NCI-H1417 (cell line): ENCODE data around the gene CRMP1.
"Not testable (repeated sequence)": the region's sequence is repeated elsewhere in the genome, so short reads cannot be mapped to it uniquely, and the experiment has no call there.

Source experiments
- DNase-seq, 3 experiments: peaks; one replicate each; lab custom pipeline; 2025; lab: John Stamatoyannopoulos, UW

The CRMP1 gene

DNA sequence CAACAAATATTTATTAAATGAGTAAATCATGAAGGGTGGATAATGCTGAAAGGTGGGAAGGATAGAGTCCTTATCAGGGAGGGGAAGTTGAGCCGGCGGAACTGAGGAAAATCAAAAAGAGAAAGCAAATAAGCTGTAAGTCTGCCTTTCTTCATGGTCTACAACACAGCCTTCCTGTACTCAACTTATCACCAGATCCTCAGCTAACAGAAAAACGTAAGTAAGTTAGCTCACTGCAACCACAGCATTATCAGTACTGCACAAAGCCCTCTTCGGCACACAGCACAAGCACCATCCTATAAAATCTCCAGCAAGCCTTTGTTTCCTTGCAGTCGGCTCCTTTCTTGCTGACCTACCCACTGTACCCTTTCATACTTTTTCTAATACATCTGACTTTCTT lies 70.3 kb downstream of the CRMP1 start:
- DNase-seq, result no peak

DNA sequence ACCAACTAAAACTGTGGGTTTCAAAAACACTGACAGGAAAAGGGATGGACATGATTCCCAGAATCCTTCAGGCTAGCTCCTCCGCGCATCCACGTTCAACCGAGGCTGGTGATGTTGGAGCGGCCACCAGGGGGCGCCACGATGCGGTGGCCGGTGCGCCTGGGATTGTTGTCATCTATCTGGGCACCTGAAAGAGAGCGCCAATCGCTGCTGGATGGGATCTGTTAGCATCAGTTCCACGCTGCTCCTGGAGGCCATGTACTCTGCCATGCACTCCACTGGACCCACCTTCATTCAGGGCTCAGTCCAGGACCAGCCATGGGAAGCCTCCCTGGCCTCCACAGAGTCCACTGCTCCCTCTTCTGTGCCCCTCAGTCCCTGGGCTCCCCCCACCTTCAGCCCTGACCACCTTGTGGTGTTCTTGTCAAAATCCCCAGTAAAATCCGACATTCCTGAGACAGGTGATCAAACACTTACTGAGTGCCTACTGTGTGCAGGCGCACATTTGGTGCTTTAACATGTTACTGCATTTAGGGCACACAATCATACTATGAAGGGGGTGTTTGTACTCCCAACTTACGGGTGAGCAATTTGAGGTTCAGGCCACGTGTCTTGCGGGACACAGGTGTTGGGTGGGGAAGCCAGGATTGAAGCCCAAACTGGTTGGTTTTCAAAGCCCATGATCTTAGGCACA lies 71.1 kb downstream of the CRMP1 start:
- DNase-seq, result peak in 1 of 3 experiments; percentile 24

DNA sequence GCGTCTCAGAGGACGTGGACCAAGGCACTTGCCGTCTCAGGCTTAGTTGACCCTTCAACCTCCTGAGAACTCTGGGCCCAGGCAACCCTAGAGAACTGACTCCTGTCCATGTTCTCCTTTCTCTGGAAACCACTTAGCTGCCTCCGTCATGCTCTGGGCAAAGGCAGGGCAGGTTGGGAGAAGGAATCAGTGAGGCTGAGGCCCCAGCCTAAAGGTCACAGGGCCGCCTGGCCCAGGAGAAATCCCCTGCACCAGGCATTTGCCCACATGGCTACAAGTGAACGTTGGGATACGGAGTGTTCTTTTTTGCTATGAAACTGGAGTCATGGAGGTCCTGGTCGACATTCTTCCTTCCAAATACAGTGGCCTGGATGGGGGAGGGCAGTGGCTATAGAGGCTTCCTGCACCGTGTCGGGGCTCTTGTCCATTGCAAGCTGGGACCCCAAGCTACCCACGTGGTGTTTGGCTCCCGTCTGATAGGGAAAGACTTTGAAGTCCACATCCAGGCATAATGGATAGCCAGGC lies 76.0 kb downstream of the CRMP1 start:
- no peak for DNase-seq

DNA sequence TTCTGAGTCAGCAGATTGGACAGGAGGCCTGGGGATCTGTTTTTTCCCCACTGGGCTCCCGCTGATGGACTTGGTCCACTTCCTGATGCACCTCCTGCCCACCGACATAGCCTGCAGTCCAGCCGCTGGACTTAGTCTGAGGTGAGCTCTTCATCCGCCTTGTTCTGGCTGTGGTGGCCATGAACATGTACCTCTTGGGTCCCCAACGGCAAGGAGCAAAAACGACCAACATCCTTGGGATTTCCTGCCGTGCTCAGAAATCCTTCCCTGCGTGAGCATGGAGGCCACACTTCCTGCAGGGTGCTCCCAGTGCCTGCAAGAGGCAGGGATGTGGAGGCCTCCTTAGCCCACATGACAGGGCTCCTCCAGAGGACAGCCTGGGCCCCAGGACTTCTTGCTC lies 76.8 kb downstream of the CRMP1 start:
- no peak for DNase-seq

DNA sequence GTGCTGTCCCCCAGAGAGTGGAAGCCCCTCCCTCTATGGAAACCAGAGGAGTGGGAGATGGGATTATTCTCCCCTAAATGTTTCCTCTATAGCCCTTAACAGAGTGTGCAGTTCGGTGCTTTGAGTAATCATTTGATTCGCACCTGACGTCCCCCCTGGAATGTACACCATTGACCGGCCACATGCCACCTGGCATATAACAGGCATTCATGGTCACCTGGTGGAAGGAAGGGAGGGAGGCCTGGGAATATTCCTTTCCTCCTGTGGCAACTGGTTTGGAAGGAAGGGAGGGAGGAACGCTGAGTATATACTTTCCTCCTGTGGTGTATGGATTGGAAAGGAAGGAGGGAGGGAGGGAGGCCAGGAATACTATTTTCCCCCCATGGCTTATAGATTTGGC lies 77.2 kb downstream of the CRMP1 start:
- no peak for DNase-seq

DNA sequence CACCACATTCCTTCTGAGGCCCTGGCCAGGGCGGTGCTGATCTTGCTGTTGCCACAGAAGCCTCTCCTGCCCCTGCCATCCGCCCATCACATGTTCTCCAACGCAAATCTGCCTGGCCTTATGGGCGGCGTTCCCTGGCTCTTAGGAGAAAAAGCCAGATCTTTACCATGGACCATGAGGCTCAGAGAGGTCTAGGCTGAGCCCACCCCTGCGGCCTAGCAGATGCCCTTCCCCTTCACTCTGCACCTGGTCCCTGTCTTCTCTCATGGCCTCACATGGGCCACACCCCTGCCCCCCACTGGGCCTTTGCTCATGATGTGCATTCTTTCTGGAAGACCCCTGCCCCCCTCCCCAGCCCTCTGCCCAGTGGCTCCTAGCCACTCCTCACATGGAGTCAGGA lies 78.5 kb downstream of the CRMP1 start:
- DNase-seq, result no peak

DNA sequence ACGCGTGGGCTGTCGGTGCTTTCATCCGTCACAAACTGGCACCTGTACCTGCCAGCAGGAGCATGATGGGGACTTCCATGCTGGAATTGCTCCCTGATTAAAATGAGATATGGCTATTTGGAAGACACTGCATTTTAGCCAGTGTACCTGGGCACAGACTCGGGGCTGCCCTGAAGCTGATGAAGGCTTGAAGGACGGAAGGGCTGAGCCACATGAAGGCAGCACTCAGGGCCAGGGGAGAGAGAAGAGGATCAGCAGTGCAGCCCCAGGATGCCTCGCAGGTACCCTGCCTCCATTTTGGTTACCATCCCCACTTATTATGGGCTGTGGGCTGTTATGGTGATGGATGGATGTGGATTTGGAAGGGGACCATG lies 79.0 kb downstream of the CRMP1 start:
- no peak for DNase-seq

DNA sequence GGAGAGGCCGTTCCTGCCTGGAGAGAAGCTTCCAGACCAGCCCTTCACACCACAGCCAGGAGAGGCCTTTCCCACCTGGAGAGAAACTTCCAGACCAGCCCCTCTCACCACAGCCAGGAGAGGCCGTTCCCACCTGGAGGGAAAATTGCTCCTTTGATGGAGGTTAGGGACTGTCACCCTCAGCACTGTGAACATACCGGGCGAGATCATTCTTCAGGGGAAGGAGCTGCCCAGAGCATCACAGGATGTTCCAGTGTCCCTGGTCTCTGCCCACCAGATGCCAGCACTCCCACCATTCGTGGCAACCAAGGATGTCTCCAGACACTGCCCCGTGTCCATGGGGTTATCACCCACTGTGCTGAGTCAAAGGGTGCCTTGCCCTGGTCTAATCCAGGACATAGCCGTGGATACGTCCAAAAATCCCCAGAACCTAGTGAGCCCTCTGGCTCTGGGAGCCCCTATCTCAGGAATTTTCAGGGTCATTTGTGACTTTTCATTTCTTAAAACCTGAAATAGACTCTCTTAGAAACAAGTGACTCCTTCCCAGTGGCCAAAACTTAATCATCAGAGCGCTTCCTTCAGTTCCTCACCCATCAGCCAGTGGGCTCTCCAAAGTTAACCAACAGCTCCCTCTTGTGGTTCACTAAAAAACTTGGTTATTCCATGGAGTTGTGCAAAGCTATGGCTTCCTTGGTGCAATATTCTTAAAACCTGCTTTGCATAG lies 80.2 kb downstream of the CRMP1 start:
- peak; percentile 45 to 86 (median 79) for DNase-seq

DNA sequence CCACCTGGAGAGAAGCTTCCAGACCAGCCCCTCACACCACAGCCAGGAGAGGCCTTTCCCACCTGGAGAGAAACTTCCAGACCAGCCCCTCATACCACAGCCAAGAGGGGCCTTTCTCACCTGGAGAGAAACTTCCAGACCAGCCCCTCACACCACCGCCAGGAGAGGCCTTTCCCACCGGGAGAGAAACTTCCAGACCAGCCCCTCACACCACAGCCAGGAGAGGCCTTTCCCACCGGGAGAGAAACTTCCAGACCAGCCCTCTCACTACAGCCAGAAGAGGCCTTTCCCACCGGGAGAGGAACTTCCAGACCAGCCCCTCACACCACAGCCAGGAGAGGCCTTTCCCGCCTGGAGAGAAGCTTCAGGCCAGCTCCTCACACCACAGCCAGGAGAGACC lies 80.8 kb downstream of the CRMP1 start:
- DNase-seq, result not testable (repeated sequence)

DNA sequence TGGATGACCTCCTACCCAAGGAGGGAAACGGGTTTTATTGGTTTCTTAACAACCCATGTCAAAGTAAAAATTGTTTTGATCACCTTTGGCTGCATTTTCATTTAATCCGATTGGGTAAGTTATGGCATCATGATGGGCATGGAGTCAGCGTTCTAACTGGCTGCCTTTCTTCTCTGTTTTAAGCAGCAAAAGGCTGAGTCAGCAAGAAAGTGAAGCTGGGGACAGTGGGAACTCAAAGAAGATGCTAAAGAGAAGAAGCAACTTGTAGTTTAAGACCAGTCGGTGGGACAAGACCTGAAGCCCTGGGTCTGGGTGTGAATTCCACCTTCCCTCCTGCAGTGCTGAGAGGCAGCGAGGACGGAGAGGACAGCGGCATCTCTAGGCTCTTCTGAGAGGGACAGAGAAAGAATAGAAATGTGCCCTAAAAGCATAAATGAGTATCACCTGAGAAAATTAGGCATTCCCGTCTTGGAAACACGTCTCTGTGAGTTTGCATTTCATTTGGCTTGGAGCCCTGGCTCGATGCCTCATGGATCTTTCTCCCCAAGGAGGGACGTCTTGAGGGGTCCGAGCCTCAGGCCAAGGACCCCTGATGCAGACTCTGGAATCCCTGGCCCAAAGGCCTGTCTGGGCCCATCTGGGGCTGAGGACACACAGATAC lies 82.0 kb downstream of the CRMP1 start:
- no peak for DNase-seq

DNA sequence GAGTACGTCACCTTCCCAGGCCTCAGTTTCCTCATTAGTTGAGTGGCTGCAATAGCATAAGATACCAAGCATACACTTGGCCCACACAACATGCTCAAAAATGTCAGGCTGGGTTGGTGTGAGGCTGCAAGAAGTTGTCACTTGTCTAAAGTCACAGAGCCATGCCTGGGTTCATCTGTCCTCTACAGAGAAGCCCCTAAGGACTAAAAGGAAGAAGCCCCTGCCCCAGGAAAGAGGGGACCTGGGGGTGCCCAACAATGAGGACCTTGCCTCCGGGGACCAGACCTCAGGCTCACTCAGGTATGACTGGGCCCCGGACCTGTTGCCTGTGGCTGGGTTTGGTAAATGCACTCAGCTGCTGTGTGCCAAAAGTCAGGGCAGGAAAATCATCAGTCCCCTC lies 82.7 kb downstream of the CRMP1 start:
- DNase-seq, result no peak

DNA sequence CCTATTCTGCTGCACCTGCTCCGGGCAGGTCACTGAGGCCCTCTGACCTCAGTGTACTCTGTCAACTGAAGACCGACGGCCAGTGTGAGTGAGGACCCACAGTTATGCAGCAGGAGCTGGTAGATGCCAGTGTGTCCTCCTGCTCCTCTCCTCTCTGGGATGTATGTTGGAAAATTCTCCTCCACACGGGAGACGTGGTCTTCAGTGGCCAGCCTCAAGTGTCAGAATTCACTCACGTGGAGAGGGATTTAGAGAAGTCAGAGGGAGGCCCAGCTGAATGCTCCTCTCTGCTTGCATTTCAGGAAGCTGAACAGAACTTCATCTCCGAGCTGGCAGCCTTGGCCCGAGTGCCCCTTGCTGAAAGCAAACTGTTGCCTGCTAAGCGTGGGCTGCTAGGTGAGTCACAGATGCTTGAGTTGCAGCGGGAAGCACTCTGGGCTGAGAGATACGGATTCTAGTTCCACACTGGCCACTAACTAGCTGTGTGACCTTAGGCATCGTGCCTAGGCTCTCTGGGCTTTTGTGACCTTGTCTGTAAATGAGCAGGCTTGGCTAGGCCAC lies 83.6 kb downstream of the CRMP1 start:
- no peak for DNase-seq

DNA sequence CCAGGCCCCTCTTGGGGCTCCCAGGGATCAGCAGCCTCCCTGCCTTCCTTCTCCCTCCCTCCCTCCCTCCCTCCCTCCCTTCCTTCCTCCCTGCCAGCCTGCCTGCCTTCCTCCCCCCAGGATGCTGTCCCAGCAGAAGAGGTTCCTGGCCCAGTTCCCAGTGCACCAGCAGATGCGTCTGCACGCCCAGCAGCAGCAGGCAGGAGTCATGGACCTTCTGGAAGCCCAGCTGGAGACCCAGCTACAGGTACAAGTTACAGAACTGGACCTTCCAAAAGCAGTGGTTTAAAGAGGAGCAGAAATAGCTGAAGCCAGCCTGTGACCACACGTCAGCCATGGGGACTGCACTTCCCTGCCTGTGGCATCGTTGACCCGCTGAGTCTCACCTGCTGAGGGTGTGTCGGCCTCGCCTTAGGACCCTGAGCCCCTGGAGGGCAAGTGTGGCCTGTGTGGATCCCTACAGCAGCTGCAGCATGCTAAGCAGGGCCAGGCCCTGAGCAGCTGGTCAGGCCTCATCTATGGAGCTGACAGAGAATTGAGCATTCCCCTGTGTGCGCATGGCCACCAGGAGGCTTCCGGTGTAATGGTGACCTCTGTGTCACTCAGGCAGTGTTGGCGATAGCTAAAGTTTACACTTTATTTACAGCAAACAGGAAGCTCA lies 84.7 kb downstream of the CRMP1 start:
- peak in 2 of 3 experiments; percentile 21 to 29 for DNase-seq

DNA sequence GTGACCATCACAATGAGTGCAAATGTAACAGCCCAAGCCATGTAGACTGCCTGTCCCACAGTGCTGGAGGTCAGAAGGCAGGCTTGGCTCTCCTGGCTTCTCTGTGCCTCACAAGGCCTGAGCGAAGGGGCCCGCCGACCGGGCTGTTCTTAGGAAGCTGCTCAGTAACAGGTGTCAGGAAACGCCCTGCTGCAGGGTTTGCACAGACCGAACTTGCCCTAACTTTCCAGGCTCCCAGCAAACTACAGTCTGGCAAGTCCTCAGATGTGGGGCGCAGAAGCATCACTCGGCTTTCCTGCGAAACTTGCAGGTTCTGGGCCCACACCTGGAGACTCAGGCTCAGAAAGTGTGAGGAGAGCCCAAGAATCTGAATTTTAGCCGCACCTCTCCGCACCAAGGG lies 87.6 kb downstream of the CRMP1 start:
- DNase-seq, result no peak

DNA sequence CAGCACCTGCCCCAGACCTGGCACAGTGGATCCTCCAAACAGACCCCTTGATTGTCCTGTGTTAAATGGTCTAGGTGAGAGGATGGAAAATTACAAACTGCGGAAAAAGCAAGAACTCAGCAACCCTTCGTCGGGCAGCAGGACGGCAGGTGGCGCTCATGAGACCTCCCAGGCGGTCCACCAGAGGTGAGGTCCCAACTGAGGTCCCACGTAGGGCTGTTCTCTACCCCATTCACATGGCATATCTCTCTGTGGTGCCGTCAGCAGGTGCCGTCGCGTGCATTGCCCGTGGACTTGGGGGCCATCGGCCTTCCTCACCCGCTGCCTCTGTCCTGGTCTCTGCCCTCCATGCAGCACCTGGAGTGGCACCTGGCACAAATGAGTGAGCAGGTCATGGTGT lies 88.2 kb downstream of the CRMP1 start:
- no peak for DNase-seq

DNA sequence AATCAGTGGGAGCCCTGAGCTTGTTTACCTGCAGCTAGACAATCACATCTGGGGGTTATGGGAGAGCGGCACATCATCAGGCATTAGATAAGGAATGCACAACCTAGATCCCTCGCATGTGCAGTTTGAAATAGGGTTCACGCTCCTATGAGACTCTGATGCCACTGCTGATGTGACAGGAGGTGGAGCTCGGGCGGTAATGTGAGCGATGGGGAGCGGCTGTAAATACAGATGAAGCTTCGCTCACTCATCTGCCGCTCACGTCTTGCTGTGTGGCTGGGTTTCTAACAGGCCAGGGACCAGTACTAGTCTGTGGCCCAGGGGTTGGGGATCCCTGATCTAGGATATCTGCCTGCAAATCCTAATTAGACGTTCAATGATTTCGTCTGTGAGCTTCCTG lies 90.3 kb downstream of the CRMP1 start:
- DNase-seq, result no peak

DNA sequence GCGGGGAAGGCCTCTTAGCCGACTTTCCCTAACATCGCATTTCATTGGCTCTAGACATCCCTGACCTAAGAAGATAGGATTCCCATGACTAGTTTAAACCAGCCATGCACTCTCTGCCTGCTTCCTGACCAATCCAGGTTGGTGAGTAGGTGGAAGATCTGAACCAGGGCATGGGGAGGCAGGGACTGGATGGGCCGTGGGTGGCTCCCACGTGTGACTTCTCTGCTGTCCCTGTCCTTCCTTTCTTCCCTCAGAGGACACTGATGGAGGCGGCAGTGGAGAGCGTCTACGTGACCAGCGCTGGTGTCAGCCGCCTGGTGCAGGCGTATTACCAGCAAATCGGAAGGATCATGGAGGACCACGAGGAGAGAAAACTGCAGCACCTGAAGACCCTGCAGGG lies 91.2 kb downstream of the CRMP1 start:
- no peak for DNase-seq

DNA sequence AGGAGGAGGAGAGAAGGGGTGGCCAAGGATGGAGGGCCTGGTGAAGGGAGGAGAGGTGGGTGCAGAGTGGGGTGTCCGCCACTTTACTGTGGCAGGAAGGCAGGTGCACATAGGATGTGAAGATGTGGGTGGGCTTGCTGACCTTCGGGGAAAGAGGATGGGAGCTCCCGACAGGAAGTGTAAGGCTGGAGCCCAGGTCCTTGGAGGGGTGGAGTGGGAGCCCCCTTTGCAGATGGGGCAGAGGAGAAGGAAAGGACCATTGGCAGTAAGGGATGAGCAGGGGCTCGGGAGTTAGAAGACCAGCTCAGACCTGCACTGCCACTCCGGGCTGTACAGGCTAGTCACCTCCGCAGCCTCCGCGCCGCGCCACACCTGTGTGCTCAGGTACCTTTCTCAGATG lies 92.4 kb downstream of the CRMP1 start:
- no peak for DNase-seq

DNA sequence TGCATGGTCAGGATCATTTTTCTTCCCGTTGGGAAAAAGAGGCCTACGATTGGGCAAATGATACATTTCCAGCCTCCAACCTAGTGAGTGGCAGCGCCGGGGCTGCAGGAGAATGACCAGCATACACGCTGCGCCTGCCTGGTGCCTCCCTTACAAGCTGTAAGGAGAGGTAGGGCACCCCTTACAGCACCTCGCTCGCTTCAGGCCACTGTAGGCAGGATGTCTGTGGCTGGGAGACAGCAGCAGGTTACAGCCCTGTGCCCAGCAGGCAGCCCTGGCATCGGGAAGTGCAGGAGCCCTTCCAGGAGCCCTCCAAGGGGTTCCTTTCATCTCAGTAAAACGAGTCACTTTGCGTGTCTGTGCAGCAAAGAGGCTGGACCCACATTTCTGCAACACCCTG lies 93.5 kb downstream of the CRMP1 start:
- DNase-seq, result no peak

DNA sequence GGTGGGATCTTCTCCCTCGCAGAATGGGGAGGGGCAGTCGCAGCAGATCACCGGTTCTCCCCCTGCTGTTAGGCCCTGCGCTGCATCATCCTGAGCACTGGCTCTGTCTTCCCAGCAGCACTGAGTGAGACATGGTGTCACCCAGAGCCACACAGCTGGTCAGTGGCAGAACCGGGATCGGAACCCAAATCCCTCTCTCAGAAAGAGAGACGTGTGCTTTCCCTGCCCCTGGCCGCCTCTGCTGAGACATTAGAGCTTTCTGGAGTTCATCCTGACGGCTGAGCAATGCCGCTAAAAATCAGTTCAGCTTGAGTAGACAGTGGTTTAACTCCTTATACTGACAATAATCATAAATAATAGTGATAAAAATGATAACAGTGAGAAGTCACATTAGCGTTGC lies 93.9 kb downstream of the CRMP1 start:
- no peak for DNase-seq

DNA sequence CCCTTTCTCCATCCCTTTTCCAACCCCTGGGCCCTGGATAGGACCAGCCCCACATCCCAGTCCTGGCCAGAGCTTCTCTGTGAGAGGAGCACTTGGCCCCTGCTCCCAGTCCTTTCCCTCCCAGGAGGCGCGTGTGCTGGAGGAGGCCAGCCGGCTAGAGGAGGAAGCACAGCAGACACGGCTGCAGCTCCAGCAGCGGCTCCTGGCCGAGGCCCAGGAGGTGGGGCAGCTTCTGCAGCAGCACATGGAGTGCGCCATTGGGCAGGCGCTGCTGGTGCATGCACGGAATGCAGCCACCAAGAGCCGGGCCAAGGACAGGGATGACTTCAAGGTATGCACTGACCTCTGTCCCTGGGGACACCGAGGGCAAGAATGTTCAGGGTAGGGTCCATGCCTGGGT lies 94.4 kb downstream of the CRMP1 start:
- no peak for DNase-seq

DNA sequence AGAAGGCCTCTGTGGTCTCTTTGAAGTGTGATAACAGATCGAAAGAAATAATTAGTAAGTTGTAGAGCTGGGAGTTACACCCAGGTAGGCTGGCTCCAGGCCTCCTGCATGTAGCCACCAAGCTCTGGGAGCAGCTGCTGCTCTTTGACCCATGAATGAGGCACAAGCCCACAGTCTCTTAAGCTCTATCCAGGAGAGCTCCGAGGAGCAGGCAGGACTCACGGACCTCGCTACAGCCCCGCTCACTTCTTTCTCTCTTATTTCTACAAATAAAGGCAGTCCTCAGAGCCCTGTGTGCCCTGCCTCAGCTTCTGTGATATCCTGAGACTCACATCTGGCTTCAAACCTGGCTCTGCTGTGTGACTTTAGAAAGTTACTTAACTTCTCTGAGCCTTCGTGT lies 95.0 kb downstream of the CRMP1 start:
- no peak for DNase-seq
